Prostate gland (tissue), 2 donors: ENCODE results near the gene PNPLA7. TPM values are rescaled to one million over a fixed set of nuclear protein-coding genes. Genes with fewer than 3 reads are reported as not detected.
"Not testable (repeated sequence)": the region's sequence is repeated elsewhere in the genome, so short reads cannot be mapped to it uniquely, and the experiment has no call there.

Experiments used
- DNase-seq: peaks from one replicate; pipeline ENCODE4 v3.0.0-alpha.2; 2019; ENCODE audit warnings: low spot score
- H3K27ac ChIP-seq, 2 donors: fragments of 200-600 bp; sonication (generic); 2 replicates each; pipeline ENCODE4 v1.5.1; 2017 to 2019
- H3K27me3 ChIP-seq: fragments of 200-600 bp; sonication (generic); replicated peaks from 2 replicates; pipeline ENCODE4 v1.5.1; 2019; ENCODE audit not compliant: insufficient read depth
- H3K36me3 ChIP-seq, 2 donors: fragments of 200-600 bp; sonication (generic); 1 replicate in 1 of 2; 2 replicates in 1 of 2; pipeline versions ENCODE4 v1.5.1 to v1.8.1; 2017 to 2019
- H3K4me1 ChIP-seq: fragments of 200-600 bp; sonication (generic); replicated peaks from 2 replicates; pipeline ENCODE4 v1.5.1; 2019
- H3K4me3 ChIP-seq, 2 donors: fragments of 200-600 bp; sonication (generic); 2 replicates each; pipeline ENCODE4 v1.5.1; 2017 to 2019
- H3K9me3 ChIP-seq: fragments of 200-600 bp; sonication (generic); 2 replicates; pipeline ENCODE4 v1.5.1; 2017
- CTCF ChIP-seq, 4 experiments: fragments of 200-600 bp in 2 of 4; fragments of 450-650 bp in 2 of 4; sonication (generic) in 2 of 4; IDR thresholded peaks; 1 replicate in 3 of 4; 2 replicates in 1 of 4; pipeline ENCODE4 v1.5.1; 2016 to 2019; ENCODE audit warnings: antibody characterized with exemption in 4 of 4, mild to moderate bottlenecking in 2 of 4, moderate library complexity in 2 of 4
- POLR2A ChIP-seq: fragments of 450-650 bp; IDR thresholded peaks from one replicate; pipeline ENCODE4 v1.6.1; 2016; ENCODE audit warnings: antibody characterized with exemption, mild to moderate bottlenecking
- POLR2AphosphoS5 ChIP-seq: sonication (generic); formaldehyde crosslinking; IDR thresholded peaks from one replicate; pipeline ENCODE4 v1.6.1; 2017; ENCODE audit warnings: antibody characterized with exemption
- WGBS: methylation state at CpG from one replicate; pipeline ENCODE4 v1.1.5; 2018; 5-methylcytosine and 5-hydroxymethylcytosine counted together
- intact Hi-C: fragments of 100-400 bp; cut with DNase I; formaldehyde crosslinking; loops from one replicate; pipeline ENCODE4 v1.14.2; 2022
- total RNA-seq, 2 donors: library from RNA; depleted of rRNA; stranded (reverse); fragments of >200 nt; gene quantifications; one replicate each; pipeline ENCODE4 v1.1.0, GENCODE V29; 2016

The PNPLA7 gene
- total RNA-seq, 2 donors from 2014 or later: 34.2 to 64.3 TPM

DNA sequence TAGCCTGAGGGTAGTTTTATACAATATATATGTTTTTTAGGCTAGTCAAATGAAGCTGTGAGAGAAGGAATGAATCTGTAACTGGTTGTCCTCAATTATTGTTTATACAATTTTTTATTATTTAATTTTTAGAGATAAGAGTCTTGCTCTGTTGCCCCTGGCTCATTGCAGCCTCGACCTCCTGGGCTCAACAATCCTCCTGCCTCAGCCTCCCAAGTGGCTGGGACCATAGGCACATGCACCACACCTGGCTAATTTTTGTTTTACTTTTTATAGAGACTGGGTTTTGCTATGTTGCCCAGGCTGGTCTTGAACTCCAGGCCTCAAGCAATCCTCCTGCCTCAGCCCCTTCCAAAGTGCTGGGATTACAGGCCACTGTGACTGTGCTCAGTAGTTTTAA lies 4.1 kb upstream of the PNPLA7 start:
- WGBS: 68% methylated on average over 1 of the region's 1 CpG
- H3K4me3 ChIP-seq: no peak overlapping the region
- no peaks in the 10 kb centered on the region for H3K27me3 ChIP-seq
- TF ChIP-seq POLR2A: no peak
- no peak for TF ChIP-seq CTCF (IDR thresholded peaks at IDR 0.05)
- TF ChIP-seq POLR2AphosphoS5: no peak
- intact Hi-C loops: no loop called here
- H3K36me3 ChIP-seq: no peaks in the 10 kb centered on the region
- peaks cover 4% of the 10 kb centered on the region for H3K4me1 ChIP-seq
- H3K27ac ChIP-seq: no peak overlapping the region
- no peaks in the 10 kb centered on the region for H3K9me3 ChIP-seq
- no peak for DNase-seq

GRCh38 chr9:137553654-137554053 lies 3.5 kb upstream of the PNPLA7 start:
- DNase-seq, H3K4me3 ChIP-seq, H3K9me3 ChIP-seq, H3K27me3 ChIP-seq, intact Hi-C loops, H3K27ac ChIP-seq, H3K4me1 ChIP-seq, H3K36me3 ChIP-seq: not testable (repeated sequence)
- 81% methylated on average over 10 of the region's 10 CpGs for WGBS

DNA sequence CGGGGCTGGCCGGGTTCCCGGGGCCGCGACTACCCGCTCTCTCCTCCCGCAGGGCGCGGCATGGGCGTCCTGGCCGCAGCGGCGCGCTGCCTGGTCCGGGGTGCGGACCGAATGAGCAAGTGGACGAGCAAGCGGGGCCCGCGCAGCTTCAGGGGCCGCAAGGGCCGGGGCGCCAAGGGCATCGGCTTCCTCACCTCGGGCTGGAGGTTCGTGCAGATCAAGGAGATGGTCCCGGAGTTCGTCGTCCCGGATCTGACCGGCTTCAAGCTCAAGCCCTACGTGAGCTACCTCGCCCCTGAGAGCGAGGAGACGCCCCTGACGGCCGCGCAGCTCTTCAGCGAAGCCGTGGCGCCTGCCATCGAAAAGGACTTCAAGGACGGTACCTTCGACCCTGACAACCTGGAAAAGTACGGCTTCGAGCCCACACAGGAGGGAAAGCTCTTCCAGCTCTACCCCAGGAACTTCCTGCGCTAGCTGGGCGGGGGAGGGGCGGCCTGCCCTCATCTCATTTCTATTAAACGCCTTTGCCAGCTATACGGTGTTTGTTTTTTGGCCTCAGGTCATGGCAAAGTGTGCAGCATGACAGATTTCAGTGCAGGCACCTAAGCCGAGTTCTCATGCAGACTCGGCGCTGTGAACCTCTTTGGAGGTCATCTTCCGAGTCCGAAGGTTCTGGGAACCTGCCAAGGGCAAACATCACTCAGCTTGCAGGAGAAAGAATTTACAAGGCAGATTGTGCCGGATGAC lies 2.0 kb upstream of the PNPLA7 start:
- Histone ChIP-seq H3K36me3 (no peaks in the 10 kb centered on the region), H3K27me3 (no peaks in the 10 kb centered on the region), H3K9me3 (no peaks in the 10 kb centered on the region), H3K4me3 (peak overlapping the region; percentile 71 to 85), H3K4me1 (peaks cover 4% of the 10 kb centered on the region), H3K27ac (peak overlapping the region; percentile 67 to 81)
- TF ChIP-seq POLR2AphosphoS5 (no peak), POLR2A (no peak), CTCF (IDR thresholded peaks at IDR 0.05) (no peak)
- intact Hi-C loops: no loop called here
- 15% methylated on average over 31 of the region's 58 CpGs for WGBS
- DNase-seq: no peak

DNA sequence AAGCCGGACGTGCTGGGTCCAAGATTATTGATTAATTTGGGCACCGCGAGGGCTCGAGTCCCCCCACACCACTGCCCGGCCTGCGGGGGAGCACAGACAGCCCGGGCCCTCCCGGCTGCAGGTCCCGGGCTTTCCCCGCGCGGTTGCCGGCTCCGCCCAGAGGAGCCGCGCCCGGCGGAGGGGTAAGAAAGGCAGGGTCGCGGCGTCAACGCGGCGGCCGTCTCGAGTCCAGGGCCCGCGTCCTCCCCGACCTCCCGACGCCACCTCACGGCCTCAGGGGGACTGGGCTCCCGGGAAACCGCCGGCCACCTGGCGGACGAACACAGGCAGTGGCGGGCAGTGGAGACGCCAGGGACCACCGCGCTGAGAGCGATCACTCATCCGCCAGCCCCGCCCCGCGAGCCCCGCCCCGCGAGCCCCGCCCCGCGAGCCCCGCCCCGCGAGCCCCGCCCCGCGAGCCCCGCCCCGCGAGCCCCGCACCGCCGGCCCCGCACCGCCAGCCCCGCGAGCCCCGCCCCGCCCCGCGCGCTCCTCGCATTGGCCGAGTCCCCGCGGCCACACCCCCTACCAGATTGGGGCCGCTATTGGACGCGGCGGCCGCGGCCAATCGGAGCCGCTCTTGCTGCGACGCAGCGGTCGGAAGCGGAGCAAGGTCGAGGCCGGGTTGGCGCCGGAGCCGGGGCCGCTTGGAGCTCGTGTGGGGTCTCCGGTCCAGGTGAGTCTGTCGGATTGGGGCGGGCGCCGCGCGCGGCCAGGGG lies 1.2 kb upstream of the PNPLA7 start, which contains the start of gene MRPL41:
TSS of gene MRPL41 (plus strand) at position 616 of the 758 bp plus-strand sequence. CDS start 203 bp downstream, outside the sequence.
- WGBS: under 1% methylated on average over 54 of the region's 106 CpGs
- H3K4me1 ChIP-seq: peaks cover 4% of the 10 kb centered on the region
- intact Hi-C loops: no loop called here
- H3K9me3 ChIP-seq: no peaks in the 10 kb centered on the region
- H3K27me3 ChIP-seq: no peaks in the 10 kb centered on the region
- TF ChIP-seq POLR2A (peak; percentile 64), POLR2AphosphoS5 (peak; percentile 72), CTCF (IDR thresholded peaks at IDR 0.05) (peak in 3 of 4 experiments; percentile 29 to 47 (median 30))
- peak within 1 kb of the TSS; percentile 92 to 93 for H3K27ac ChIP-seq
- DNase-seq: peak; percentile 86
- H3K4me3 ChIP-seq: peak within 1 kb of the TSS; percentile 71 to 85
- no peaks in the 10 kb centered on the region for H3K36me3 ChIP-seq

DNA sequence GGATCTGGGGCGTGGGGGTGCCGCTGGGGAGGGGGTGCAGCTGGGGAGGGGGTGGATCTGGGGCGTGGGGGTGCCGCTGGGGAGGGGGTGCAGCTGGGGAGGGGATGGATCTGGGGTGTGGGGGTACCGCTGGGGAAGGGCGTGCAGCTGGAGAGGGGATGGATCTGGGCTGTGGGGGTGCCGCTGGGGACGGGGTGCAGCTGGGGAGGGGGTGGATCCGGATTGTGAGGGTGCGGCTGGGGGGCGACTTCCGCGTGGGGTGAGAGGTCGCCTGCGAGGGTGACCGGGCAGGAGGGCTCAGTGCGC lies 709 bp upstream of the PNPLA7 start:
- intact Hi-C loops, H3K27me3 ChIP-seq, DNase-seq, H3K36me3 ChIP-seq, H3K9me3 ChIP-seq, H3K4me1 ChIP-seq: not testable (repeated sequence)
- WGBS: 2% methylated on average over 16 of the region's 17 CpGs
- Histone ChIP-seq H3K27ac (peak overlapping the region; percentile 92 to 93), H3K4me3 (peak overlapping the region; percentile 71 to 85)
